HL-60 (cell line): Measurements from ENCODE around the gene DAZAP1.
A peak's percentile ranks its signal among the peaks of the same experiment; 100 is the strongest.

ENCODE experiments used
- DNase-seq, 2 experiments: peaks; one replicate each; pipeline ENCODE4 v3.0.0-alpha.2; 2010 to 2020; ENCODE audit warnings: low read depth in 1 of 2, low spot score in 1 of 2
- H3K27ac ChIP-seq: fragments of 250-450 bp; sonication (Bioruptor Pico); replicated peaks from 2 replicates; pipeline ENCODE4 v1.5.1; 2020; ENCODE audit warnings: mild to moderate bottlenecking, moderate library complexity
- H3K27me3 ChIP-seq: fragments of 250-450 bp; sonication (Bioruptor Pico); 2 replicates; pipeline ENCODE4 v1.5.1; 2021; ENCODE audit warnings: mild to moderate bottlenecking, moderate library complexity; ENCODE audit not compliant: insufficient read depth, poor library complexity, severe bottlenecking
- H3K4me3 ChIP-seq: replicated peaks from 2 replicates; pipeline ENCODE4 v1.5.1; 2011; ENCODE audit warnings: mild to moderate bottlenecking, control low read depth, low read length; ENCODE audit not compliant: insufficient read depth
- GABPA ChIP-seq: IDR thresholded peaks from 2 replicates; pipeline ENCODE4 v1.6.1; 2012; ENCODE audit warnings: low read depth
- POLR2AphosphoS5 ChIP-seq: IDR thresholded peaks from 2 replicates; pipeline ENCODE4 v1.6.1; 2012; ENCODE audit warnings: low read depth
- SPI1 ChIP-seq: IDR thresholded peaks from 2 replicates; pipeline ENCODE4 v1.6.1; 2012; ENCODE audit warnings: low read depth, mild to moderate bottlenecking, borderline replicate concordance
- TF ChIP-seq, protein P1 (sequence below): IDR thresholded peaks from one replicate; pipeline ENCODE4 v1.5.1; 2011; ENCODE audit warnings: low read length, control low read depth, inconsistent platforms; ENCODE audit not compliant: insufficient read depth
- TF ChIP-seq, protein P2 (sequence below): IDR thresholded peaks from 2 replicates; pipeline ENCODE4 v1.6.1; 2012; ENCODE audit warnings: low read depth; ENCODE audit not compliant: insufficient replicate concordance

The DAZAP1 gene

DNA sequence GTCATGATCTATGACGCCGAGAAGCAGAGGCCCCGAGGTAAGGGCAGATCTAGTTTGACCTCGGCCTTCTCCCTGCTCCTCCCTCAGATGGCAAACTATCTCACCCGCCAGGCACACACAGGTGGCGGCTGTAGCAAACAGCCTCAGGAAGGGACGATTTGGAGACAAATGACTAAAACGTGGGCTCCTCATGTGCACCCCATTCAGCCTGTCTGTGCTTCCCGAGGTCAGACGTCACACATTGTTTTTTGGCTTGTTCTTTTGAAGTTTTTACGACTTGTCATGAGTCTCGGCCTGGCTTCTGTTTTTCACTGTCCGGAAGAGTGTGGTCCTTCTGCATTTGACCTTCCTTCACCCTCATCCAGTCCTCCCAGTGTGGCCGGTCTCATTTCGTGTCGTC lies 15.0 kb downstream of the DAZAP1 start:
- no peak for DNase-seq
- H3K4me3 ChIP-seq, result no peak overlapping the region
- no peak overlapping the region for H3K27ac ChIP-seq
- no peaks in the 10 kb centered on the region for H3K27me3 ChIP-seq
- TF ChIP-seq SPI1 (no peak), POLR2AphosphoS5 (no peak), GABPA (no peak)
- TF ChIP-seq, protein P1, sequence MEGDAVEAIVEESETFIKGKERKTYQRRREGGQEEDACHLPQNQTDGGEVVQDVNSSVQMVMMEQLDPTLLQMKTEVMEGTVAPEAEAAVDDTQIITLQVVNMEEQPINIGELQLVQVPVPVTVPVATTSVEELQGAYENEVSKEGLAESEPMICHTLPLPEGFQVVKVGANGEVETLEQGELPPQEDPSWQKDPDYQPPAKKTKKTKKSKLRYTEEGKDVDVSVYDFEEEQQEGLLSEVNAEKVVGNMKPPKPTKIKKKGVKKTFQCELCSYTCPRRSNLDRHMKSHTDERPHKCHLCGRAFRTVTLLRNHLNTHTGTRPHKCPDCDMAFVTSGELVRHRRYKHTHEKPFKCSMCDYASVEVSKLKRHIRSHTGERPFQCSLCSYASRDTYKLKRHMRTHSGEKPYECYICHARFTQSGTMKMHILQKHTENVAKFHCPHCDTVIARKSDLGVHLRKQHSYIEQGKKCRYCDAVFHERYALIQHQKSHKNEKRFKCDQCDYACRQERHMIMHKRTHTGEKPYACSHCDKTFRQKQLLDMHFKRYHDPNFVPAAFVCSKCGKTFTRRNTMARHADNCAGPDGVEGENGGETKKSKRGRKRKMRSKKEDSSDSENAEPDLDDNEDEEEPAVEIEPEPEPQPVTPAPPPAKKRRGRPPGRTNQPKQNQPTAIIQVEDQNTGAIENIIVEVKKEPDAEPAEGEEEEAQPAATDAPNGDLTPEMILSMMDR, result no peak
- TF ChIP-seq, protein P2, sequence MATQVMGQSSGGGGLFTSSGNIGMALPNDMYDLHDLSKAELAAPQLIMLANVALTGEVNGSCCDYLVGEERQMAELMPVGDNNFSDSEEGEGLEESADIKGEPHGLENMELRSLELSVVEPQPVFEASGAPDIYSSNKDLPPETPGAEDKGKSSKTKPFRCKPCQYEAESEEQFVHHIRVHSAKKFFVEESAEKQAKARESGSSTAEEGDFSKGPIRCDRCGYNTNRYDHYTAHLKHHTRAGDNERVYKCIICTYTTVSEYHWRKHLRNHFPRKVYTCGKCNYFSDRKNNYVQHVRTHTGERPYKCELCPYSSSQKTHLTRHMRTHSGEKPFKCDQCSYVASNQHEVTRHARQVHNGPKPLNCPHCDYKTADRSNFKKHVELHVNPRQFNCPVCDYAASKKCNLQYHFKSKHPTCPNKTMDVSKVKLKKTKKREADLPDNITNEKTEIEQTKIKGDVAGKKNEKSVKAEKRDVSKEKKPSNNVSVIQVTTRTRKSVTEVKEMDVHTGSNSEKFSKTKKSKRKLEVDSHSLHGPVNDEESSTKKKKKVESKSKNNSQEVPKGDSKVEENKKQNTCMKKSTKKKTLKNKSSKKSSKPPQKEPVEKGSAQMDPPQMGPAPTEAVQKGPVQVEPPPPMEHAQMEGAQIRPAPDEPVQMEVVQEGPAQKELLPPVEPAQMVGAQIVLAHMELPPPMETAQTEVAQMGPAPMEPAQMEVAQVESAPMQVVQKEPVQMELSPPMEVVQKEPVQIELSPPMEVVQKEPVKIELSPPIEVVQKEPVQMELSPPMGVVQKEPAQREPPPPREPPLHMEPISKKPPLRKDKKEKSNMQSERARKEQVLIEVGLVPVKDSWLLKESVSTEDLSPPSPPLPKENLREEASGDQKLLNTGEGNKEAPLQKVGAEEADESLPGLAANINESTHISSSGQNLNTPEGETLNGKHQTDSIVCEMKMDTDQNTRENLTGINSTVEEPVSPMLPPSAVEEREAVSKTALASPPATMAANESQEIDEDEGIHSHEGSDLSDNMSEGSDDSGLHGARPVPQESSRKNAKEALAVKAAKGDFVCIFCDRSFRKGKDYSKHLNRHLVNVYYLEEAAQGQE, result no peak

DNA sequence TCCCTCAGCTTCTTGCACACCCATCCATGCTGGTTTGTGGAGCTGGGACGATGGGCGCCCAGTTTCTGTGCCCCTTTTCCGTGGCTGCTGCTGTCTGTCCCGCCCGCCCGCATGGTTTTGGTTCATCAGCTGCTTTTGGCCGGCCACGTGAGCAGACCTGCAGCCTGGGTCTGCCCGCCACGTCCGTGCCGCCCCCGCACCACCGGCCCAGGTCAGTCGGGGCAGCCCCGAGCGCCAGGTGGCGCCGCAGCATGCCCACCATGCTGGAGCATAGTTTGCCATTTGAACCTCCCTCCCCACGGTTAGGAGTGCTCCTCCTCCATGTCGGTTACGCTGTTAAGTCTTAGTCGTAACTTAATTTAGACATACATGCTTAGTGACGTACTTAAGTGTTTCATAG lies 15.6 kb downstream of the DAZAP1 start:
- TF ChIP-seq SPI1 (no peak), GABPA (no peak), POLR2AphosphoS5 (no peak)
- TF ChIP-seq, protein P2, result no peak
- TF ChIP-seq, protein P1, result no peak
- no peak overlapping the region for H3K4me3 ChIP-seq
- H3K27me3 ChIP-seq, result no peaks in the 10 kb centered on the region
- no peak overlapping the region for H3K27ac ChIP-seq
- DNase-seq, result no peak

DNA sequence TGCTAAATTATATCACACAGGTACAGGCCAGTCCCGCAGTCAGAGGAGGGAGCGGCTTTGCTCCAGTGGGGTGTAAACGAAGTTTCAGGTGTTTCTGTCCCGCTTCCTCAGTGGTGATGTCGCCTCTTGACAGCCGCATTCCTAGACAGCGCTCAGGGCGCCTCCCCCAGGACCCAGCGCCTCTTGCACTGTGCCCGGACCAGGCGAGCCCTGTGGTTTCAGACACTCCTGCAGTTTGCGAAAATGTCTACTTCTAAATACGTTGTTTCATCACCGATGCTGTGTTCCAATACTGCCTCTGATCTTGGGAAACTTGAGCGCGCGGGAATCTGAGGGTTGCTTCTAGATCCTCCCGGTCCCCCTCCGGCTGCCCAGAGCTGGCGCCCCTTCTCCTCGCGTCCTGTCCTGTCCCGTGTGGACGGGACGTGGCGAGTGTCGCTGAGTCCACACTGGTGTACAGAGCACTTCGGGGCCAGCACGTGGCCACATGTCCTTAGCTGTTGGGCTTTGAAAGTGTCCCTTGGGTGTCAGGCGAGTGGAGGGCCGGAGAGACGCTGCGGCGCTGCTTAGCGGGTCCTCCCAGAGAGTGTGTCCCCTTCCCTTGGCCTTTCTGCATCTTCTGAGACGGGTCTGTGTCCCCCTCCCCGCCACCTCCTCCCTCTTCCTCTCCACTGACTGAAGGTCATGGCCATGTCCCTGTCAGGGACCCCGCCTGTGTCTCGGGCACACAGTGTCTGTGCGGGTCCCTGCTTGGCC lies 16.2 kb downstream of the DAZAP1 start:
- Histone ChIP-seq H3K27ac (peak overlapping the region; percentile 21; the same call in 1 of the 2 replicates), H3K4me3 (no peak overlapping the region)
- peak in 1 of 2 experiments; percentile 46 for DNase-seq

More for the DNA sequence above, 16.2 kb downstream of the DAZAP1 start:
- TF ChIP-seq GABPA (no peak), SPI1 (no peak), POLR2AphosphoS5 (no peak)
- TF ChIP-seq, protein P2, result no peak
- TF ChIP-seq, protein P1, result no peak
- no peaks in the 10 kb centered on the region for H3K27me3 ChIP-seq
